Hepatocyte (in vitro differentiated cells): Measurements from ENCODE around the gene MSI2.

Source experiments
- EZH2 ChIP-seq: fragments of 200-600 bp; sonication (generic); IDR thresholded peaks from 2 replicates; pipeline ENCODE4 v1.6.1; 2016; ENCODE audit warnings: antibody characterized with exemption, mild to moderate bottlenecking, borderline replicate concordance
- TF ChIP-seq, protein P1 (sequence below): fragments of 200-600 bp; sonication (generic); IDR thresholded peaks from 2 replicates; pipeline ENCODE4 v1.5.1; 2016; ENCODE audit warnings: antibody characterized with exemption, mild to moderate bottlenecking; ENCODE audit not compliant: poor library complexity

GRCh38 chr17:57533684-57534305, 277.5 kb downstream of the MSI2 start:
- TF ChIP-seq, protein P1, sequence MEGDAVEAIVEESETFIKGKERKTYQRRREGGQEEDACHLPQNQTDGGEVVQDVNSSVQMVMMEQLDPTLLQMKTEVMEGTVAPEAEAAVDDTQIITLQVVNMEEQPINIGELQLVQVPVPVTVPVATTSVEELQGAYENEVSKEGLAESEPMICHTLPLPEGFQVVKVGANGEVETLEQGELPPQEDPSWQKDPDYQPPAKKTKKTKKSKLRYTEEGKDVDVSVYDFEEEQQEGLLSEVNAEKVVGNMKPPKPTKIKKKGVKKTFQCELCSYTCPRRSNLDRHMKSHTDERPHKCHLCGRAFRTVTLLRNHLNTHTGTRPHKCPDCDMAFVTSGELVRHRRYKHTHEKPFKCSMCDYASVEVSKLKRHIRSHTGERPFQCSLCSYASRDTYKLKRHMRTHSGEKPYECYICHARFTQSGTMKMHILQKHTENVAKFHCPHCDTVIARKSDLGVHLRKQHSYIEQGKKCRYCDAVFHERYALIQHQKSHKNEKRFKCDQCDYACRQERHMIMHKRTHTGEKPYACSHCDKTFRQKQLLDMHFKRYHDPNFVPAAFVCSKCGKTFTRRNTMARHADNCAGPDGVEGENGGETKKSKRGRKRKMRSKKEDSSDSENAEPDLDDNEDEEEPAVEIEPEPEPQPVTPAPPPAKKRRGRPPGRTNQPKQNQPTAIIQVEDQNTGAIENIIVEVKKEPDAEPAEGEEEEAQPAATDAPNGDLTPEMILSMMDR: no peak
- no peak for TF ChIP-seq EZH2
